ENCODE measurements around the gene ADGRA1.

- TF ChIP-seq CTCF (tag by site-specific recombination; IDR thresholded peaks at IDR 0.05) (no peak), ZNF19 (tag by site-specific recombination; IDR thresholded peaks at IDR 0.05; ENCODE audit: low read depth) (no peak)
These were observed 23.0 kb downstream of the ADGRA1 start for GRCh38 chr10:133110609-133111275.
